Ovary (tissue), 9 donors: Measurements from ENCODE around the gene CCDC60. TPM values are rescaled to one million over a fixed set of nuclear protein-coding genes. Genes with fewer than 3 reads are reported as not detected.

Experiments
- DNase-seq, 5 donors: peaks; one replicate each; pipeline ENCODE4 v3.0.0-alpha.2; 2019 to 2020
- H3K27ac ChIP-seq, 2 donors: fragments of 200-600 bp; one replicate each; pipeline versions ENCODE4 v1.5.1 to v1.8.0; 2019 to 2022
- H3K27me3 ChIP-seq: fragments of 200-600 bp; one replicate; pipeline ENCODE4 v1.8.0; 2022
- H3K36me3 ChIP-seq: fragments of 200-600 bp; sonication (generic); one replicate; pipeline ENCODE4 v1.5.1; 2019
- H3K4me1 ChIP-seq: one replicate; pipeline ENCODE4 v1.8.1; 2013; ENCODE audit warnings: mild to moderate bottlenecking, moderate library complexity; ENCODE audit not compliant: insufficient read depth
- H3K4me3 ChIP-seq: fragments of 200-600 bp; sonication (generic); one replicate; pipeline ENCODE4 v1.5.1; 2017
- H3K9me3 ChIP-seq, 2 donors: fragments of 200-600 bp in 1 of 2; sonication (generic) in 1 of 2; one replicate each; pipeline versions ENCODE4 v1.5.1 to v1.8.1; 2013 to 2019; ENCODE audit warnings: mild to moderate bottlenecking in 1 of 2, moderate library complexity in 1 of 2
- EP300 ChIP-seq: sonication (generic); formaldehyde crosslinking; IDR thresholded peaks from one replicate; pipeline ENCODE4 v1.6.1; 2017; ENCODE audit warnings: antibody characterized with exemption
- POLR2A ChIP-seq: fragments of 450-650 bp; IDR thresholded peaks from one replicate; pipeline ENCODE4 v1.6.1; 2017; ENCODE audit warnings: antibody characterized with exemption, mild to moderate bottlenecking, moderate library complexity
- WGBS, 3 donors: extraction: QIAGEN DNeasy Blood & Tissue Kit in 1 of 3; methylation state at CpG; one replicate each; pipeline versions ENCODE4 v1.1.5 to v1.1.7; 2013 to 2017; 5-methylcytosine and 5-hydroxymethylcytosine counted together
- intact Hi-C, 4 donors: fragments of 100-400 bp; cut with DNase I; formaldehyde crosslinking; loops; one replicate each; pipeline versions ENCODE4 v1.11.0 to v1.15.1; 2022 to 2023
- polyA plus RNA-seq, 2 donors: library from polyadenylated mRNA; stranded (reverse); fragments of 200-250 nt in 1 of 2; fragments of 350-450 nt in 1 of 2; fragmentation: Illumina TruSeq in 1 of 2; extraction: RNeasy Lipid Tissue Mini Kit (QIAGEN cat#74804) in 1 of 2; gene quantifications; one replicate each; pipeline ENCODE4 v1.2.3, GENCODE V29; 2013 to 2014
- total RNA-seq, 7 donors: library from RNA; depleted of rRNA in 2 of 7; stranded (reverse); fragments of >200 nt in 2 of 7; fragmentation: NEBNext Ultra II Directional in 3 of 7; extraction: Animal tissue kit (Norgen Biotek cat#: 25700) in 3 of 7; gene quantifications; one replicate each; pipeline versions ENCODE4 v1.1.0 to v1.2.4, GENCODE V29; 2016 to 2023
- TF ChIP-seq, protein P1 (sequence below), 3 donors: fragments of 450-650 bp in 2 of 3; fragments of 200-600 bp in 1 of 3; IDR thresholded peaks; one replicate each; pipeline versions ENCODE4 v1.5.1 to v1.8.0; 2016 to 2022; ENCODE audit warnings: antibody characterized with exemption in 3 of 3, mild to moderate bottlenecking in 1 of 3
- donor health status: DM: no; HTN: no; CAD: no; lungs with moderate emphysema.
- donor health status: DM: no; HTN: no; CAD: no.
- donor health status: Bipolar disorder and iron deficiency.
- donor health status: DM: yes; HTN: yes; CAD: no.
- donor health status: DM: no; HTN: no; CAD: no.
- donor health status: DM: yes; HTN: yes; CAD: no.

CCDC60 gene
- total and polyA plus RNA-seq, 9 donors, result 0.32 to 9.1 (median 0.59) TPM; not detected in 3

DNA sequence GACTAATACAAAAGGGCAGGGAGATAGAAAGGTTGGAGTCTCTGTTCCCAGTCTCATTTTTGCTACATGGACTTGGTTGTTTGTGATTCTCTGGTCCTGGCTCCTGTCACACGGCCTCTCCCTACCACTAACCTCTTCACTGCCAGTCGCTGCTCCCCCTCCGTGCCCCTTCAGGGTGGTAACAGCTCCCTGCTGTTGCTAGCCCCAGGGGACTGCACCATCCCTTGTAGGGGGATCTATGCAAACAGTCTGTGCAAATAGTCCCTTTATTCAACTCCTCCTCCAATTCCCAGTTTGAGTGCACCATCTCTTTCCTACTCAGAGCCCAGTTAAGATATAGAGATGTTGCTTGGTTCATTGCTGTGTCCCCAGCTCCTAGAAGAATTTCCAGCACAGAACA lies 51.1 kb downstream of the CCDC60 start:
- no peaks in the 10 kb centered on the region for H3K9me3 ChIP-seq
- no peak overlapping the region for H3K4me3 ChIP-seq
- intact Hi-C loops, result no loop called here
- no peak overlapping the region for H3K27ac ChIP-seq
- no peaks in the 10 kb centered on the region for H3K36me3 ChIP-seq
- TF ChIP-seq POLR2A, result no peak
- TF ChIP-seq, protein P1, sequence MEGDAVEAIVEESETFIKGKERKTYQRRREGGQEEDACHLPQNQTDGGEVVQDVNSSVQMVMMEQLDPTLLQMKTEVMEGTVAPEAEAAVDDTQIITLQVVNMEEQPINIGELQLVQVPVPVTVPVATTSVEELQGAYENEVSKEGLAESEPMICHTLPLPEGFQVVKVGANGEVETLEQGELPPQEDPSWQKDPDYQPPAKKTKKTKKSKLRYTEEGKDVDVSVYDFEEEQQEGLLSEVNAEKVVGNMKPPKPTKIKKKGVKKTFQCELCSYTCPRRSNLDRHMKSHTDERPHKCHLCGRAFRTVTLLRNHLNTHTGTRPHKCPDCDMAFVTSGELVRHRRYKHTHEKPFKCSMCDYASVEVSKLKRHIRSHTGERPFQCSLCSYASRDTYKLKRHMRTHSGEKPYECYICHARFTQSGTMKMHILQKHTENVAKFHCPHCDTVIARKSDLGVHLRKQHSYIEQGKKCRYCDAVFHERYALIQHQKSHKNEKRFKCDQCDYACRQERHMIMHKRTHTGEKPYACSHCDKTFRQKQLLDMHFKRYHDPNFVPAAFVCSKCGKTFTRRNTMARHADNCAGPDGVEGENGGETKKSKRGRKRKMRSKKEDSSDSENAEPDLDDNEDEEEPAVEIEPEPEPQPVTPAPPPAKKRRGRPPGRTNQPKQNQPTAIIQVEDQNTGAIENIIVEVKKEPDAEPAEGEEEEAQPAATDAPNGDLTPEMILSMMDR (IDR thresholded peaks at IDR 0.05), result no peak
- no peak for TF ChIP-seq EP300
- H3K27me3 ChIP-seq, result no peaks in the 10 kb centered on the region
- 57 to 93% (median 91%) methylated on average over 3 of the region's 3 CpGs for whole genome bisulfite sequencing, 3 donors
- no peaks in the 10 kb centered on the region for H3K4me1 ChIP-seq
- no peak for DNase-seq

- TF ChIP-seq, protein P1 (IDR thresholded peaks at IDR 0.05), result no peak
- TF ChIP-seq EP300, result no peak
- TF ChIP-seq POLR2A, result no peak
- intact Hi-C loops, result no loop called here
- no peak for DNase-seq
- Histone ChIP-seq H3K27ac (no peak overlapping the region), H3K36me3 (no peaks in the 10 kb centered on the region), H3K9me3 (no peaks in the 10 kb centered on the region), H3K4me1 (no peaks in the 10 kb centered on the region), H3K27me3 (no peaks in the 10 kb centered on the region), H3K4me3 (no peak overlapping the region)
Measured at GRCh38 chr12:119389687-119390086, 55.2 kb downstream of the CCDC60 start.

GRCh38 chr12:119391673-119392072 lies 57.1 kb downstream of the CCDC60 start:
- TF ChIP-seq, protein P1 (IDR thresholded peaks at IDR 0.05), result no peak
- TF ChIP-seq EP300, result no peak
- TF ChIP-seq POLR2A, result no peak
- WGBS, 3 donors, result 62 to 73% (median 67%) methylated on average over 5 of the region's 5 CpGs
- Histone ChIP-seq H3K4me3 (no peak overlapping the region), H3K27ac (no peak overlapping the region), H3K36me3 (no peaks in the 10 kb centered on the region), H3K9me3 (no peaks in the 10 kb centered on the region), H3K27me3 (no peaks in the 10 kb centered on the region), H3K4me1 (no peaks in the 10 kb centered on the region)
- intact Hi-C loops, result no loop called here
- DNase-seq, result no peak

DNA sequence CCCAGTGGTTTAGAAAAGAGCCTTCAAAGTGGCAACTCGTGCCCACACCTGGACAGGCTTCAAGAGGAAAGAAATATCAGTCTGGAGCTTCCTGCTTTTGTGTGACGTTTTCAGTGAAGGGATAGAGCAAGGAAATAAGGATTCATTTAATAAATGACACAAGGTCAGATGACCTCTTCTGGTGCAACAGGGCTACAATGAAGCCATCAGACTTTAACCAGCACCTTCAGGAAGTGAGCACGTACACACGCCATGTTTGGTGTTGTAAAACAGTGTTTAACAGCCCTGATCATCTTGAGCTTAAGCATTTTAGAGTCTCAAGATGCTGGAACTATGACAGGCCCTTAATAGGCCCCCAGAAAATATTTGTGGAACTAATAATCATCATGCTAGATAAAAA lies 59.1 kb downstream of the CCDC60 start:
- no peak for DNase-seq
- Histone ChIP-seq H3K9me3 (peaks cover 0 to 4% of the 10 kb centered on the region in 2 donors), H3K27ac (no peak overlapping the region), H3K27me3 (no peaks in the 10 kb centered on the region), H3K36me3 (no peaks in the 10 kb centered on the region), H3K4me1 (no peaks in the 10 kb centered on the region), H3K4me3 (no peak overlapping the region)
- intact Hi-C loops, result no loop called here
- no peak for TF ChIP-seq POLR2A
- TF ChIP-seq, protein P1 (IDR thresholded peaks at IDR 0.05), result no peak
- TF ChIP-seq EP300, result no peak
- WGBS, 3 donors, result 38 to 51% (median 43%) methylated on average over 4 of the region's 4 CpGs

DNA sequence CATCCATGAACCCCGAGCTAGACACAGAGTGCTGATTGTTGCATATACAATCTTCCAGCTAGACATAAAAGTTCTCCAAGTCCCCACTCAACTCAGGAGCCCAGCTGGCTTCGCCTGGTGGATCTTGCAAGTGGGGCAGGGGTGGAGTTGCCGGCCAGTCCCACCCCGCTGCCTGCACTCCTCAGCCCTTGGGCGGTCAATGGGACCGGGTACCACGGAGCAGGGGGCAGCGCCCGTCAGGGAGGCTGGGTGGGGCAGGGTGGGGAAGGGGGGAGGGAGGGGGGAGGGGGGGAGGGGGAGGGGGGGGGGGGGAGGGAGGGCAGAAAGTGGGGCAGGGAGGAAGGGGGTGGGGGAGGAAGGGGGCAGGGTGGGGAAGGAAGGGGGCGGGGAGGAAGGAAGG lies 63.0 kb downstream of the CCDC60 start:
- Histone ChIP-seq H3K27me3 (no peaks in the 10 kb centered on the region), H3K9me3 (peaks cover 0 to 4% of the 10 kb centered on the region in 2 donors), H3K36me3 (no peaks in the 10 kb centered on the region), H3K4me3 (no peak overlapping the region), H3K4me1 (no peaks in the 10 kb centered on the region), H3K27ac (no peak overlapping the region)
- intact Hi-C loops, result no loop called here
- TF ChIP-seq POLR2A (no peak), EP300 (no peak)
- TF ChIP-seq, protein P1 (IDR thresholded peaks at IDR 0.05), result no peak
- DNase-seq, result no peak
- WGBS, 3 donors, result 80 to 86% (median 83%) methylated on average over 1 to 10 of the region's 10 CpGs
